NCI-H2029 treated with DMSO at 0.1 percent for 48 hours (cell line): ENCODE data around the gene RAB4A.
"Not testable (repeated sequence)": the region's sequence is repeated elsewhere in the genome, so short reads cannot be mapped to it uniquely, and the experiment has no call there.

Experiments used
- DNase-seq: peaks from one replicate; lab custom pipeline; 2025; lab: John Stamatoyannopoulos, UW

Gene RAB4A

DNA sequence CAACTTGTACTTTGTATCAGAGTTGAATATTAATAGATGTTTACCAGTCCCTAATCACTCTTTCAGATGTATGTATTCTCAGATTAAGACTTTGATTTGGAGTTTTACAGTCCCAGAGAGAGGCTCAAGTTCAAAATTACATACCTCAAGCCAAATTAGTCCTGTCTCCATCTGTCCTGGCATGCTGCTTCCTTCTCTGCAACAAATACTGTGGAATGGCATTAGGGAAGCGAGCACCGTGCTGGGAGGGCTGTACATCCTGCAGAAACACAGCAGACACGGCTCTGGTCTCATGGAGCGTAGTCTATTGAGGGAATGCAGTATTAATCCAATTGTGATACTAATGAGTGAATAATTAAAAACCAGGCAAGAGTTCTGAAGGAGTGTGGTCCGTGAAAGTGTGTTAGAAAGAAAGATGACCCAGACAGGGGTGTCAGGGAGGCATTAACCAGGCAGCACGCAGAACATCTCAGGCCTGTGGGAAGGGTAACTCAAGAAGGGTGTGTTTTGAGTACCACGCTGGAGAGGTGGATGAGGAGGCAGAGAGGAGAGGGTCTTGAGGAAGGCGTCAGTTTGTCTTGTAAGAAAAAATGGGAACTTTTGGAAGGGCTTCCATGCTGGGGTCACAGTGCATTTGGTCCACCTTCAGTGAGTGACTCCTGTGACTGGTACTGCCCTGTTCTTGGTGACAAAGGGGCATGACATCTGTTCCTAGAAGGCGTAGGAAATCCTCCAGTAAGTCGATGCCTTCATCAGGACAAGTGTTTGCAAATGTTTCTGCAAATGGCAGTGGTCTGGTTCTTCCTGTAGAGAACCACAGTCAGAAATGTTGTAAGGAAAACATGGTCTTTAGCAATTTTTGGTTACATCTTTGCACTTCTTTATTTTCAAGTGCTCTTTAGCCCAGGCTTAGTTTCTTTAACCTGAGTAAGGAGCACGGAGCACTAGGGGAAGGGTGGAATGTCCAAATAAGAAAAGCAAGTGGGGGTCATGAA is 1.6 kb downstream of the RAB4A start:
- no peak for DNase-seq

GRCh38 chr1:229273507-229274232 is 2.8 kb downstream of the RAB4A start:
- peak; percentile 16 for DNase-seq

DNA sequence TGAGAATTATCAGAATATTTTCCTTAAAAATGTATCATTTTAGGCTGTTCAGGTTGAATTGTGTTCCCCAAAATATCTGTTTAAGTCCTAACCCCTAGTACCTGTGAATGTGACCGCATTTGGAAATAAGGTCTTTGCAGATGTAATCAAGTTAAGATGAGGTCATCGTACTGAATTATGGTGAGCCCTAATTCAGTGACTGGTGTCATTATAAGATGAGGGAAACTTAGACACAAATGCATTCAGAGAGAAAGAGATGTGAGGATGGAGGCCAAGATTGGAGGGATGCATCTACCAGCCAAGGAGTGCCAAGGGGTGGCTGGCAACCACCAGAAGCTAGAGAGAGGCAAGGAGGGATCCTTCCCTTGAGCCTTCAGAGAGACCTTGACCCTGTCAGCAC is 4.1 kb downstream of the RAB4A start:
- DNase-seq: no peak

- no peak for DNase-seq
These were observed 7.3 kb downstream of the RAB4A start for GRCh38 chr1:229278120-229278741.

- no peak for DNase-seq
These were observed 8.3 kb downstream of the RAB4A start for GRCh38 chr1:229279242-229279641.

GRCh38 chr1:229280037-229280828 is 9.3 kb downstream of the RAB4A start:
- DNase-seq: no peak

DNA sequence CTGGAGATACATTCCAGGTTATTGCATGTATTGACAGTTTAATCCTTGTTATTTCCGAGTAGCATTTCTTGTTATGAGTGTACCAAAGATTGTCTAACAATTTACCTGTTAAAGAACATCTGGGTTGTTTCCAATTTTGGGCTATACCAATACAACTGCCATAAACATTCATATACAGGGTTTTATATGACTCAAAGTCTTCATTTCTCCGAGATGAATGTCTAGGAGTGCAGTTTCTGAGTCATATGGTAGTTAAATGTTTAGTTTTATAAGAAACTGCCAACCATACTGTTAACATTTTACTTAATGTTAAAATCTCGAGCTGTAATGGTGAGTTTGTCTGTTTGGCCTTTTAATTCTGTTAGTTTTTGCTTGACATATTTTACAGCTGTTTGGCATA is 10.0 kb downstream of the RAB4A start:
- no peak for DNase-seq

DNA sequence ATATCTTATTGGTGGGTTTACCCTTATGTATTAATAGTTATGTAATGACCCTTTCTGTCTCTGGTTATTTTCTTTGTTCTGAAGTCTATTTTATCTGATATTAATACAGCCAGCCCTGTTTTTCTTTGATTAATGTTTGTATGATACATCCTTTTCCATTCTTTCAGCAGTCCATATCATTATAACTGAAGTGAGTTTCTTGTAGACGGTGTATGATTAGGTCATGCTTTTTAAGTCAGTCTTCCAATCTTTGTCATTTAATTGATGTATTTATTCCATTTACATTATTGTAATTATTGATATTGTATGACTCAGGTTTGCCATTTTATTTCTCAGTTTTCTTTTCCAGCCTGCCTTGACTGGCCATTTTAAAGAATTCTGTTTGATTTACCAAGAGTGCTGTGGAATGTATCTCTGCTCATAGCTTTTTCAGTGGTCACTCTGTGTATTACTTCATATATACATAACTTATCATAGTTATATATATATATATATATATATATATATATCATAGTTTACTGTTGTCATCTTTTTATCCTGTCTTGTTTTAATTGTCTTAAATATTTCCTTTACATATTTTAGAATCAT is 10.5 kb downstream of the RAB4A start:
- no peak for DNase-seq

- DNase-seq: no peak
These were observed 11.4 kb downstream of the RAB4A start for GRCh38 chr1:229282295-229282823.

- DNase-seq: no peak
These were observed 12.3 kb downstream of the RAB4A start for GRCh38 chr1:229283183-229283611.

DNA sequence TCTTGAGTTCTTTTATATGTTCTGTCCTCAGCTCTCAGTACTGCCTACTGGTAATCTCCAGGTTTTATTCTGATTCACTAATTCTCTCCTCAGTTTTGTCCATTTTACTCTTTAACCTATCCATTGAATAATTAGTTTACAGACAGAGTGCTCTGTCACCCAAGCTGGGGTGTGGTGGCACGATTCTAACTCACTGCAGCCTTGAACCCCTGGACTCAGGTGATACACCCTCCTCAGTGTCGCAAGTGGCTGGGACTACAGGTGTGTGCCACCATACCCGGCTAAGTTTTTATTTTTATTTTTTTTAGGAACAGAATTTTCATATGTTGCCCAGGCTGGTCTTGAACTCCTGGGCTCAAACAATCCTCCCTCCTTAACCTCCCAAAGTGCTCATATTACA is 14.0 kb downstream of the RAB4A start:
- no peak for DNase-seq

DNA sequence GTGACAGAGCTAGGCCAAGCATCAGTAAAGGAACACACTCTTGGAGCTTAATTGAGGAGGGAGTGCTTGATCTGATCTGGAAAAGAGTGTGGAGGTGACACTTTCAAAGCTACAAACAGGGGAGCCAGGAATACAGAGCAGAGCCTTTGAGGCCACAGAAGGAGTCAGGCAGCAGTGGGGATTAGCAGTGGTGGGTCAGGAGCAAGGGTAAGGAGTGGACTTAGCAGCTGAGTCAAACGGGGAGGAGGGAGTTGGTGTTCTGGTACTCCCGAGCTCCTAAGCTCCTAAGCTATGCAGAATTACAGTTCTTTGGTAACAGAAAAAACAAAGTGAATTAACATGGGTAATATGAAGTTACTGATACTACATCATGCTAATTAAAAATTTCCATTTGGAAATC is 14.5 kb downstream of the RAB4A start:
- DNase-seq: no peak

GRCh38 chr1:229286099-229286766 is 15.3 kb downstream of the RAB4A start:
- DNase-seq: no peak

GRCh38 chr1:229287267-229287666 is 16.4 kb downstream of the RAB4A start:
- no peak for DNase-seq

DNA sequence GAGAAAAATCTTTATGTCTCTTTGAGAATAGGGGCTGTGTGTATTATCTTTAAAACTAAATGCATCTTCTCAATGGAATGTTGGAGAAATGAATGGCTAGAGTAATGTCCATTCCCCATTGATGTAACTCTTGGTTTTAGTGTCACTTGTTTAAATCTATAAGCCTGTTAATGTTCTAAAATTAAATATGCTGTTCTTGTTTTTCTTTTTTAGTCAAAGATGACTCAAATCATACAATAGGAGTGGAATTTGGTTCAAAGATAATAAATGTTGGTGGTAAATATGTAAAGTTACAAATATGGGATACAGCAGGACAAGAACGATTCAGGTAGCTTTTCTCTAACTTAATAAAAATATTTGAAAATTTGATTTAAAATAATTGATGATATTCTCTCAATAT is 17.6 kb downstream of the RAB4A start:
- no peak for DNase-seq

DNA sequence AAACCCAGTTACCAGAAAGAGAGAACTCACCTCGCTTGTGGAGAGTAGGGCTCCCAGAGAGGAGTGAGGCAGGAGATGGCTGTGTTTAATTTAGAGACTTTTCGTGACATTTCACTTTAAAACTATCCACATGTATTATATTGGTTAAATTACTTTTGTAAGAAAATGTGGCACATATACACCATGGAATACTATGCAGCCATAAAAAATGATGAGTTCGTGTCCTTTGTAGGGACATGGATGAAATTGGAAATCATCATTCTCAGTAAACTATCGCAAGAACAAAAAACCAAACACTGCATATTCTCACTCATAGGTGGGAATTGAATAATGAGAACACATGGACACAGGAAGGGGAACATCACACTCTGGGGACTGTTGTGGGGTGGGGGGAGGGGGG is 20.8 kb downstream of the RAB4A start:
- DNase-seq: not testable (repeated sequence)

DNA sequence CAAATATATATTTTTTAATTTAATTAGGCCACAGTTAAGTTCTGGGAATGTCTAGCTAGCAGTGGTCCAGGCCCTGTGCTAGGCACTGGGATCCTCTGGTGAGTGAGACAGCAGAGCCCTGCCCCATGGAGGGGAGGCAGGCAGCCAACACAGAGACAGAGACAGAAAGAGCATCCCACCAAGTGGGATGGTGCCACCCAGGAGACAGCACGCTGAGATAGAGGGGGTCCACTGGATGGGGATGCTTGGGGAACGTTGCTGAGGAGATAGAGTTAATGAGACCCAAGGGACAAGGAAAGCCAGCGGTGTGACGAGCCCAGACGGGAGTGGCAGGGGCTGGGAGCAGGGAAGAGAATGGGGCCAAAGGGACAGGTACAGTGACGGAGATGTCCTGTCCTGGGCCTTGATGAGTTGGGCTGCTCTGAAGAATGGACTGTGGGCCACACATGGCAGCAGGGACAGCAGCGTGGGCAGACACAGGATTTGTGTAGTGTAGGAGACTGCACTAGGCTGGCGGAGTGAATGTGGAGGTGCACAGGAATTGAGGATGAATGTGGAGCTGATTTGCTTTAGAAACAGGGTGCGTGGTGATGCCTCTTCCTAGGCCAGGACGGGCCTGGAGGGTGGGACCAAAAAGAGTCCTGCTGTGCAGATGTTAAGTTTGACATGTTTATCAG is 22.8 kb downstream of the RAB4A start:
- DNase-seq: no peak

- DNase-seq: no peak
These were observed 24.8 kb downstream of the RAB4A start for GRCh38 chr1:229295745-229296144.

GRCh38 chr1:229296541-229296941 is 25.6 kb downstream of the RAB4A start:
- DNase-seq: no peak

- no peak for DNase-seq
These were observed 26.8 kb downstream of the RAB4A start for GRCh38 chr1:229297746-229298145.
